ENCODE measurements around the gene KSR1.

Gene KSR1

DNA sequence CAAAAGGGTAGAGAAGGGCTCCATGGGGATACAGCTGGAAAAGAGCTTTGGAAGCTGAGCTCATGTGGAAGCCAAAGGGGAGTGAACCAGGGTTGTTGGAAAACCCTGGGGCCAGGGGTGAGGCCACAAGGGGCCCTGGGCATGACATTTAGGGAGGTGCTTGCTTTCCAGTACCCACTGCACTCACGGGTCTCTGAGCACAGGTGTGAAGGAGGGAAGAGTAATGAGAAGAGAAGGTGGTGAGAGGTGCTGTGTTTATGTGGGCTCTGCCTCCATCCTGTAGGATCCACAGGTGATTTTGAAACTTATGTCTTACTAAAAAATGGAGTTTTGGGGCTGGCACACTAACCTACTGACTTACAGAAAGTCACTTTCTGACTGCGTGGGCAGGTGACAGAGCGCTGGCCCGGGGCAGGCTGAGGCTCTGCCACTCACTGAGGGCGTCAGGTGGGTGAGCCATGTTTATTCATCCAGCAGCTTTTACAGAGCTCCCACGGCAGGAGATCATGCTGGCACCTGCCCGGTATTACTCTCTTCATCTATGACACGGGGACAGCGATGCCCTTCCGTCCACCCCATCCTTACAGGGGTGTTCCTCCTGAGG lies 18.9 kb downstream of the KSR1 start:
- no peak for DNase-seq

- DNase-seq: no peak
Measured at GRCh38 chr17:27475981-27476895, 20.0 kb downstream of the KSR1 start.

DNA sequence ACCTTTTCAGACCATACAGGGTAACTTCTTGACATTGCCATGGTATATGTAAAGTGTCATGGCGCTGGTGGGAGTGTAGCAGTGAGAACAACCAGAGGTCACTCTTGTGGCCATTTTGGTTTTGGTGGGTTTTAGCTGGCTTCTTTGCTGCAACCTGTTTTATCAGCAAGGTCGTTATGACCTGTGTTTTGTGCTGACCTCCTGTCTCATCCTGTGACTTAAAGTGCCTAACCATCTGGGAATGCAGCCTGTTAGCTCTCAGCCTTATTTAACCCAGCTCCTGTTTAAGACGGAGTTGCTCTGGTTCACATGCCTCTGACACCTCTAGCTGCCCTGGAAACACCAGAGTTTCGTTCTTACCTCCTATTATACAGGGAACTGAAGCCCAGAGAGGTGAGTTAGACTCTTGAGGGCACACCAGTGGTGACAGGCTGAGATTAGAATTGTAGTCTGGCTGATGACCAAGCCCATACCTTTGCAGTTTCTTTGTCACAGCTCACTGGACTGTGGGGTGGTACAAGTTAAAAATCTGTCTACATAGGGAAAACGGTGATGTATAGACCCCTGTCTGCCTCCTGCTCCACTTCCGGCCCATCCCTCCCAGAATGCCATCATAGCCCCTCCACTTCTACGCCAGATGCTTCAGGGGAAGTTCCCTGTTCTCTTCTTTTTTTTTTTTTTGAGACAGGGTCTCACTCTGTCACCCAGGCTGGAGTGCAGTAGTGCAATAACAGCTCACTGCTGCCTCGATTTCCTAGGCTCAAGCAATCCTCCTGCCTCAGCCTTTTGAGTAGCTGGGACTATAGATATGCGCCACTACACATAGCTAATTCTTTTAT lies 21.0 kb downstream of the KSR1 start:
- DNase-seq: no peak

GRCh38 chr17:27477971-27478684 lies 21.9 kb downstream of the KSR1 start:
- DNase-seq: no peak

- DNase-seq: no peak
Measured at GRCh38 chr17:27478901-27479538, 22.8 kb downstream of the KSR1 start.

GRCh38 chr17:27479838-27480237 lies 23.6 kb downstream of the KSR1 start:
- DNase-seq: no peak

- DNase-seq: no peak
Measured at GRCh38 chr17:27480699-27481098, 24.5 kb downstream of the KSR1 start.

DNA sequence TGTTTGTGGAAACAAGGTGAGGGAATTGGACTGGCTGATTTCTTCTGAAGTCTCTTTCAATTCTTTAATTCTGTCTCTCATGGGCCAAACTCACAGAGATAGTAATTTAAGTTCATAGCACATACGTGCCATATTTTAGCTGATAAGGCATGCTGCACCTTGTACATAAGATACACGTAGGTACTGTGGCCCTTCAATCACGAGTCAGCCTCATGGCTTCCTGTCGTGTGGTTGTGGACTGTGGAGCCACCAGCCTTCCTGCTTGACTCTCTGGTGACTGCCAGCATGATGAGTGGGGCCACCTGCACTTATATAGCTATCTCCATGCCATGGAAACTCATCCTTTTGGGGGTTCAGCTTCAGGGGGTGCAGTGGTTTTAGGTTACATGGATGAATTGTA lies 25.1 kb downstream of the KSR1 start:
- DNase-seq: no peak

GRCh38 chr17:27485125-27485524 lies 28.9 kb downstream of the KSR1 start:
- no peak for DNase-seq

GRCh38 chr17:27485716-27486495 lies 29.7 kb downstream of the KSR1 start:
- DNase-seq: no peak

DNA sequence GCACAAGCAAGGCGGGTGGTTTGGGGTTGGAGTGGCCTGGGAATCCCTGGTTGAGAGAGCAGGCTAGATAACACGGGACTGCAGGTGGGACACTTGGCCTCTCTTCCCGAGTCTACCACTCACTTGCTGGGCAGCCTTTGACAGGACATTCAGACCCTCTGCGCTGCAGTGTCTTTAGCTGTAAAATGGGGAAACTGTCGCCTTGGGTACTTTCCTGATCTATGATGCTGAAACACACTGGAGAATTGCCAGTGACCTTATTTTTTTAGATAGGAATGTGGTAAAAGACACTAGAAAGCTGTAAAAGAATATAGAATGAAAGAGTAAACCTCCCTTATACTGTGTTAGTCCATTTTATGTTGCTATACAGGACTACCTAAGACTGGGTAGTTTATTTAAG lies 30.5 kb downstream of the KSR1 start:
- DNase-seq: no peak

DNA sequence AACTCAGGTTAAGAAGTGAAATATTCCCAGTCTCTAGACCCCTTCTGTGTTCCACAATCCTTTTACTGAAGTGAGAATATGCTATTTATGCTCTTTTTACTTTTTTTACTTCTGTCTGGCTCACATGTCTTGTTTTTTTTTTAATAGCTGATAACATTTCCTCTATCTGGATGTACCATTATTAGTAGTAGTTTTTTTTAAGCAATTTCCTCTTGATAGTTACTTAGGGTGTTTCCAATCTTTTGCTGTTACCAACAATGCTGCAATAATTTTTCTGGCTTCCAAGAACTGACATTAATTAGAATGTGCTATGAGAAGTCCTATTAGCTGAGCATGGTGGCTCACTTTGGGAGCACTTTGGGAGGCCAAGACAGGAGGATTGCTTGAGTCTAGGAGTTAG lies 32.0 kb downstream of the KSR1 start:
- no peak for DNase-seq

DNA sequence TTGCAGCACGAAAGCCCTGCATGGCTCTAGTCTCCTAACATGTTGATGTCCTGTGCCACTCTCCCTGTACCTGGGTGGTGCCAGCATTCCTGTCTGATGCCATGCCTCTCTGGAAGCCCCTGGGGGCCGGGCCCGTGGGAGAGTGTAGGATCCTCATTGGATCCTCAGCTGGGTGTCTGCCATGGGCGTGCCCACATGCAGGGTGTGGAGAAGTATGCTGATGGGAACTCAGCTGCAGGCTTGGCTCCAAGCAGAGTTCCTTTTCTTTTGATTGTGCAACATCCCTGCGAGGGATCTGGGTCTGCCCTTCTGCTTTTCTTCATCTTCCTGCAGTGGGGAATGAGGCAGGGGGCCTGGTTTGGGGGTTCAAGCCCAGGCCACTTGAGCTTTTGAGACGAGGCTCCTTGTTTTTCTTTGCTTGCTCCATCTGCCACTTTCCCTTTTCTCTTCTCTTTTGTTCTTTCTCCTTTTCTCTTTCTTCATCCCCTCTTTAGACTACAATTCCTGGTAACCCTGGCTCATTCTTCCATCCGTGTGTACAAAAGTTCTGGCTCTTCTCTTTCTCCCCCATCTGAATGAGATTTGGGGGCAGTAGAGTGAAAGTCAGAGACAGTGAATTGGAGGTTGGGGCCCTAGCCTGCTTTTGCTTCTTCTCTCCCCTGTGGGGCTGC lies 32.9 kb downstream of the KSR1 start:
- no peak for DNase-seq

DNA sequence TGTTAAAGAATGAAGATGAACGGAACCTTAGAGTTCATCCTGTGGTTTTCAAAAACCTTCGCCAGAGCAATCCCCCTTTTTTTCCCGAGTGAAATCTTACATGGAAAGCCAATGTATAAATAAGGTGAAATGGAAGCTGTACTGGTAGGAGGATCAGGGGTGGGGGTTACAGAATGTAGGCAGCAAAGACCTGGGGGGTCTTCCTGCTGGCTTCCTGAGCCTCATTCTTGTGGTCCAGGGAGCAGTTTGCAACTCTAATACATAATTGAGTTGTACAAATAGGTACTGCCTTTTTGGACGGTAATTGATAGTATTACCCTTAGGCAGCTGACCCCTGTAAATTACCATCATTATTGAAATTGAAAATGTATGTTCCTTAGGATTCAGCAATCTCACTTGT lies 34.1 kb downstream of the KSR1 start:
- no peak for DNase-seq

DNA sequence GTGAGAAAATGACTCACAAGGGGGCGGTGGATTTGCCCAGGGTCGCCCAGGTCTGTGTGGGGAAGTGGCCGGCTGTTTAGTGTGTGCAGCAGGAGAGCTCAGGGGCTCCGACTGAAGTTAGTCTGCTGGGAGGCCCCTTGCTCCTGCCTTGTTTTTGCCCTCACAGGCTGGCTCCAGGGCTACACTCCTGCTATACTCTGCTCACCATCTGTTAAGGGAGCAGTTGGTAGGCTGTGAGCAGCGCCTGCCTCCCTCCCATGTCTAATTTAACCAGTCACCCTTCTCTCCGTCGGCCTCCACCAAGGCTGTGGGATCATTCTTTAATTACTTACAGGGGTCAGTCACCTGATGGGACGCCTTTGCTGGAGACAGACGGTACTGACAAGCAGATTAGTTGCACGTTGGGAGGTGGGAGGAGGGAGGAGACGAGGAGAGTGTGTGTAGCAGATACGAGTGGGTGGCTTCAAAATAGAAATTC lies 35.5 kb downstream of the KSR1 start:
- DNase-seq: no peak

DNA sequence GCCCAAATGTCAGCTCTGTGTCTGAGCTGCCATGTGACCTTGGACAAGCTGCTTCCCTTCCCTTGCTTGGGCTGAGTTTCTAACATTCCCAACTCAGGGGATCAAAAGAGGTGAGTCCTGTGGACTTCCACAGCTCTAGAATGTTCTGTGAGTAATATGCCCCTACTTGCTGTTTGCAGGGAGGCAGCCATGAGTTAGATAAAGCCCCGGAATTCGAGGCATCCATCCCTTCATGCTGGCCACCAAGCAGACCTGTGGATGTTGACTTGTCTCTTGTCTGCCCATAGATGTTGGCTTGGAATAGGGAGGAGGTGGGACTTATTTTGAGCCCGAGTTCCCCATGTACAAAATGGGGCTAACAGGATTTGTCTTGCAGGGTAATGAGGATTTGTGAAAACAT lies 36.2 kb downstream of the KSR1 start:
- DNase-seq: no peak

DNA sequence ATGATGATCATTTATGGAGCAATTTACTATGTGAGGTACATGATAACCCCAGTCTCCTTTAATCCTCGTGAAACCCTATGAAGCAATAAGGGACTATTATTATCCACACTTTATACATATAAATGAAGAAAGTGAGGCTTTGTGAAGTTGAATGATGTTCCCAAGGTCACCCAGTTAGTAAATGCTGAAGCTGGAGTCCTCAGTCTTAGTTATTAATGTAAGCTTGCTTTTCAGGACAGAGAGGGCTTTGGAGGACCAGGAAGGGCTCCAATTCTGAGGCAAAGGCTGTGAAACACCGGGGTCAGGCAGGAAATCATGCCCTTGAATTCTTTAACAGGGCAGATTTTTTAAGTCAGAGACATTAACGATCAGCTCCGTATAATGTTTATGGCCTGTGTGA lies 36.8 kb downstream of the KSR1 start:
- no peak for DNase-seq

DNA sequence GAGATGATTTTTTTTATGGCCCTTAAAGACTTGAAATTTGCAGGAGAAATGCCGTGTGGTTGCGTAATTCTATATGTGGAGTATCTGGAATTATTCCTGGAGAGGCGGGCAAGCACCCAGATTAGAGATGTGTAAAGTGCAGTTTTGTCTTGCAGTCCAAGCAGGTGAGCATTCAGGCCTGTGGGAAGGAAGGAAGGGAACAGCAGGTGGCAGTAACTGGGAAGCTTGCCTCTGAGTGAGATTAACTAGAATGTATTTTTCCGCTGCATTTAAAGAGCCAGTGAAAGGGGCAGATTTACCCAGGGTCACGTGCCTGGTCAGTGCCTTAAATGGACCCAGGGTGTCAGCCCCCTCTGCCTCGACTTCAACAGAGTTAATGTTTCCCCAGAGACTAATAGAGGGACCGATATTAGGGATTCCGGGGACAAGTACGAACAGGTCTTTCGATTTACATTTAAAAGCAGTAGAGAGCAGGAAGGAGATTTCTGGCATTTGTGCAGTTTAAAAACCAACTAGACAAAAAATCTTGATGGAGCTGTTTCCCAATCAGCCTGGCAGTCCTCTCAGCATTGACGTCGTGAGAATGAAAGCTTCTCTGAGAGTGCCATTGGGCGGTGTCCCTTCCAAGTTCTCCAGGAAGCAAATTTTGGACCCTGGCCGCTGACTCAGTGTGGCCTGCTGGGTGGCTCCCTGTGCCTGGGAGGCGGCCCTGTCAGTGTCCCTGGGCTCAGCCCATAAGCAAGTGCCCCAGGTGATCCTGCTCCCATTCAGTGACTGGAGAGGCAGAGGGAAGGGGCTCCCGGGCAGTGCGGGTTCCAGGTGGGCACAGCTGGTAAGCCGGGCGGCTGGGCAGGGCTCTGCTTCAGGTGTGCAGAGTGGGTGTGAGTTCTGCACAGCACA lies 38.2 kb downstream of the KSR1 start:
- DNase-seq: no peak

DNA sequence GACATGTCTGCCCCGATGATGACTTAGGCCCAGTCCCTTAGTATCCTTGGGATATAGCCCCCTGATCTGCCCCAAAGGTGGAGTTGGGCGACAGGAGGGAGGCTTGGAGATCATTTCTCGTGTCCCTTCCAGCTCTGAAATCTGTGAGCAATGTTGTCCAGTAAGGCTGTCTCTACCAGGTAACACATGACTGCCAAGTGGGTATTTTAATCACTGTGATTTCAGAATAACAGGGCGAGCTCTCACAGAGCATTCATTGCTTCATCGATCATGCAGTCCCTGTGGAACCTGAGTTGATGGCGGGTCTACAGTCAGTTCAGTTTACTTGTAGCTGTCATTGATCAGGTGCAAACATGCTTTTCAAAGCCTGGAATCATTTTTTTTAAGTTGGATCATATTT lies 39.2 kb downstream of the KSR1 start:
- DNase-seq: no peak

- DNase-seq: no peak
Measured at GRCh38 chr17:27496005-27496404, 39.8 kb downstream of the KSR1 start.

Measured in T1000 (cell line).